Measurements from ENCODE around the gene TMEM120A.

TMEM120A gene

DNA sequence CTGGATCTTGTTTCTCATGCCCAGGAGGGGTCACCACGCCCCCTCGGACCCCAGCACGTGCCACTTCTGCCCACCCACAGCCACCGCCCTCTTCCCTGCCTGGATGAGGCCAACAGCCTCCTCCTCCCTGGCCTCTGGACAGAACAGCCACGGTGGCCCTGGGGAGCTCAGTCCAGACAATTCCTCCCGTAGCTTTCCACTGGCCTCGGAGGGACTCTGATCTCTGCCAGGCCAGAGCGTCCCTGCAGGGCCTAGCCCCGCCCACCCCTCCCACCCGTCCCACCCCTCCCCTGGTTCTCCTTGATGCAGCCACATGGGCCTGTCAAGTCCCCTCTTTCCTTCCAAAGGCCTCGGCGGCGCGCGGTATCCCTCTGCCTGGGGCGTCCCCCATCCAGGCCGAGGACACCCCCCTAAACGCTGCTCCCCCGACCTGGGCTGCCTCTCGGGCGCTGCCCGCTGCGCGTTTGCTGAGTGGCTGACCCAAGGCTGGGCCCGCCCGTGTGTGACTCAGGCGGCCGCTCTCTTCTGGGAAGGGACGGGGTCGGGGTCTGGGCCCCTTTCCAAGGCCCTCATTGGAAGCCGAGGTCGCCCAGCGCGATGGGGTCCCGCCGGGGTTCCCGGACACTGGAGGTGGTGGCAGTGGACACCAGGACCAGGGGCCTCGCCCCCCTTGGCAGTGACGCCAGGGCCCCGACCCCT lies 557 bp downstream of the TMEM120A start:
- no peak for DNase-seq

DNA sequence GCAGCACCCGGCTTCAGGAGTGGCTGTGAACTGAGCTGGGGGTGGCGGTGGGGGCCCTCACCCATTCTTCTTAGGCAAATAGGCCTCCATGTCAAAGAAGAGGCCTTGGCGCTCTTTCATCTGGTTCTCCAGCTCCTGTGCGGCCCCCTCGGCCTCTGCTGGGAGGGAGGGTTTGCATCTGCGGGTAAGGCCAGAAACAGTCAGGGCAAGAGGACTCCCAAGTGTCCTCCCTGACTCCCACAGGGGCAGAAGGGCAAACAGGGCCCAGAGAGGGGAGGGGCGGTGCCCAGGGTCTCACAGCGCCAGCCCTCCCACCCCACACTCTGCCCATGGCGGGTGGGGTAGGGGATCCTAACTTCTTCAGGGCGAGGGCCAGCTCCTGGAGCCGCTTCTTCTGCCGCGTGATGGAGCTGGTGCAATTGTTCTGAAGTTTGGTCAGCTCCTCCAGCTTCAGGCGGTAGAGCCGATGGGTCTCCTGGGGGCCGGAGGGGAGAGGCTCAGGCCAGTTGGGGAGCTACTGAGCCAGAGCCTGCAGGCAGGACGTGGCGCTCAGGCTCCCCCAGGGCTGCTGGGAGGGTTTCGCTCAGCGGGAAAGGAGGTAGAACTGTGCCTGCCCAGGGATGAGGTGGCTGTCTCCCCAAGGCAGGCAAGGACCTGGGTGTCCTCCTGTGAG lies 2.2 kb downstream of the TMEM120A start:
- DNase-seq: no peak

DNA sequence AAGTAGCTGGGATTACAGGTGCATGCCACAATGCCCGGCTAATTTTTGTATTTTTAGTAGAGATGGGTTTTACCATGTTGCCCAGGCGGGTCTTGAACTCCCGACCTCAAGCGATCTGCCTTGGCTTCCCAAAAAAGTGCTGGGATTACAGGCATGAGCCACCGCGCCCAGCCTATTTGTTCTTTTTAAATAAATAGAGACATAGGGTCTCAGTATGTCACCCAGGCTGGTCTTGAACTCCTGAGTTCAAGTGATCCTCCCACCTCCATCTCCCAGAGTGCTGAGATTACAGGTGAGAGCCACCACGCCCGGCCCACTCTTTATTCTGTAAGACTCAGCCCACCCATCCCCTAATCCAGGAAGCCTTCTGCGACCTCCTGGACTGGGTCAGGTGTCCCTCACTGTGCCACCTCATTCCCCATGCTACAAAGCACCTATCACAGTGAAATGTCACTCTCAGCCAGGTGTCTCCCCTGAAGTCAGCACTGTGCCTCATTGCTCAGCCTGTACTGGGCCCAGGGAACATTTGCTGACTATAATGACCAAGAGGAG lies 2.8 kb downstream of the TMEM120A start:
- DNase-seq: no peak

DNA sequence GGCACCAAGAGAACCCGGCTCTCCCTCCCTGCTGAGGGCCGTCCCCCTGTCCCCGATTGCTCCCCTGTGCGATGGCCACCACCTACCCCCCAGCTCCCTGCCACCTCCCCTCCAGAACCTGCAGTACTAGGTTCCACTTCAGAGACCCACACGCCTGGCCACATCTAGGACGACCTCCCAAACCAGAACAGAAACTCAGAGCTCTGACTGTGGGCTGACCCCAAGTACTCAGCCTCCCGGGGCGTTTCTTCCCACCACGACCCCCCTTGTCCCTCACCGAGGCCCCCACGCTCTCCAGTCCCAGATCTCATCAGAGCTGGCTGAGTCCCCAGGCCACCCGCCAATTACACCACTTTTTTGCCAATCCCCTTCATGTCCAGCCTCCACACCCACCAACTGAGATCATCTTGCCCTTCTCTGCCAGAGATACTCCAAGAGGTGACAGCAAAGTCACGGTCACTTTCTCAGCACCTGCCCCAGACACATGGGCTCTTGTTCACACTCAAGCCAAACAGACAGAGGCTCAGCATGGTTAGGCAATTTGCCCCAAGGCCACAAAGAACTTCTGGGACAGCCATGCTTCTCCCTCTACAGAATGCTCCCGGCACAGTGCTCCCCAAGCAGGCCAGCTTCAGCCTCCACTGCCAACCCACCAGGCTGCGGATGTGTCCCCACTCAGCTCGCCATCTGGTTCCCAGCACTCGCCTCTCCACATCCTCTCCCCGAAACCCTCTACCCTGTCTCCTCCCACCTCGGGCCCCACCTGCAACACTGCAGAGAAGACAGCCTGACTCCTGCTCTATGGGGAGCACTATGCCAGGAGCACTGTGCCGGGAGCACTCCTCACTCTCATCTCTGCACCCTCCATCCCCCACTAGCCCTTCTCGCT lies 4.7 kb downstream of the TMEM120A start:
- no peak for DNase-seq

DNA sequence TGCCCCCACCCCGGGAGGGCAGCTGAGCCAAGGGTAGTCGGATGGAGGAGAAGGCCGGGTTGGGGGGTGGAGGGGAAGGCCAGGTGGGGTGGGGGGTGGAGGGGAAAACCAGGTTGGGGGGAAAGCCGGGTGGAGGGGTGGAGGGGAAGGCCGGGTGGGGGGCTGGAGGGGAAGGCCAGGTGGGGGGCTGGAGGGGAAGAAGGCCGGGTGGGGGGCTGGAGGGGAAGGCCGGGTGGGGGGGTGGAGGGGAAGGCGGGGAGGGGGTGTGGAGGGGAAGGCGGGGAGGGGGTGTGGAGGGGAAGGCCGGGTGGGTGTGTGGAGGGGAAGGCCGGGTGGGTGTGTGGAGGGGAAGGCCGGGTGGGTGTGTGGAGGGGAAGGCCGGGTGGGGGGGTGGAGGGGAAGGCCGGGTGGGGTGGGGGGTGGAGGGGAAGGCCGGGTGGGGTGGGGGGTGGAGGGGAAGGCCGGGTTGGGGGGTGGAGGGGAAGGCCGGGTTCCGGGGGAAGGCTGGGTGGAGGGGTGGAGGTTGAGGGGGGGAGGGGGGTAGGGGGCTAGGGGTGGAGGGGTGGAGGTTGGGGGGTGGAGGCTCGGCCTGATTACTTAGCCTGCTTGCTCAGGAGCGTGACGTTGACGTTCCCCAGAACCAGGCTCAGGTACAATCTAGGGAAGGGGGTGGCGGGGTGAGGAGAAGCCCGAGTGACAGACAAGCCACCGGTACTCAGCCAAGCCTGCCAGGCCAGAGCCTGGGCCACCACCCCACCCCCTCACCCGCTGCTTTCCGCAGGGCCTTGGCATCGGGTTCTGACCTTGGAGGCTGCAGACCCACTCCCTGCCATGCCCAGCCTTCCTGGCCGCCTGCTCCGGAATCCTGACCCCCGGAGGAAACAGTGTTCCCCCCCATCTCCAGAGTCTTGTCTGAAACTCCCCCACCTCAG lies 5.6 kb downstream of the TMEM120A start:
- DNase-seq: no peak

DNA sequence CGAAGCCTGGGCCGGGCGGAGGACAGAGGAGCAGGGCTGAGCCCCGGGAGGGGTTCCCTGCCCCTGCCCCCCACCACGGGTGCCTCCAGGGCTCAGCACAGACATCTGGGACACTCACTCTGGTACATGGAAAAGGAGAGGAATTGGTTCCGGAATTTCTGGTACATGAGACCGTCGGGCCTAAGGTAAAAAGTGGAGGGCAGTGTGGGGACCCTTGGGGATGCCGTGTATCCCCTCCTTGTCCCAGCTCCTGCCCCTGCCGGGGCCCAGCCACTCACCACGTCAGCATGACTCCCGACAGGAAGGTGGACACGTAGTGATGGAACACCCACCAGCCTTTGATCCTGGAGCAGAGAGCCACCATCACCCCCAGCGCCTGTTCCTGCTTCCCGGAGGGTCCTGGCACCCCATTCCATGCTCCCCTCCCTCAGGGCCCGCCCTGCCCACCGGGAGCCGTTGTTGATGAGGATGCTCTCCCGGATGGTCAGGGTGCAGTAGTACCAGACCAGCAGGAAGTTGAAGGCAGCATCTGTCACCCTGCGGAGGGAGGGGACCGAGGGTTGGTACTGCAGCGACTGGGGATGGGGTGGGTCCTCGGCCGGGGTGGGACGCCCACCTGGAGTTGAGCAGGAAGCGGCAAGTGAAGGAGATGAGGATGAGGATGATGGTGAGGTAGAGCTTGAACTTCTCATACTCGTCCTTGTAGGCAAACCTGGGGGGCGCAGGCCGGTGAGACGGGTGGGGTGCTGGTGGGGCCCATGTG lies 6.4 kb downstream of the TMEM120A start:
- no peak for DNase-seq

DNA sequence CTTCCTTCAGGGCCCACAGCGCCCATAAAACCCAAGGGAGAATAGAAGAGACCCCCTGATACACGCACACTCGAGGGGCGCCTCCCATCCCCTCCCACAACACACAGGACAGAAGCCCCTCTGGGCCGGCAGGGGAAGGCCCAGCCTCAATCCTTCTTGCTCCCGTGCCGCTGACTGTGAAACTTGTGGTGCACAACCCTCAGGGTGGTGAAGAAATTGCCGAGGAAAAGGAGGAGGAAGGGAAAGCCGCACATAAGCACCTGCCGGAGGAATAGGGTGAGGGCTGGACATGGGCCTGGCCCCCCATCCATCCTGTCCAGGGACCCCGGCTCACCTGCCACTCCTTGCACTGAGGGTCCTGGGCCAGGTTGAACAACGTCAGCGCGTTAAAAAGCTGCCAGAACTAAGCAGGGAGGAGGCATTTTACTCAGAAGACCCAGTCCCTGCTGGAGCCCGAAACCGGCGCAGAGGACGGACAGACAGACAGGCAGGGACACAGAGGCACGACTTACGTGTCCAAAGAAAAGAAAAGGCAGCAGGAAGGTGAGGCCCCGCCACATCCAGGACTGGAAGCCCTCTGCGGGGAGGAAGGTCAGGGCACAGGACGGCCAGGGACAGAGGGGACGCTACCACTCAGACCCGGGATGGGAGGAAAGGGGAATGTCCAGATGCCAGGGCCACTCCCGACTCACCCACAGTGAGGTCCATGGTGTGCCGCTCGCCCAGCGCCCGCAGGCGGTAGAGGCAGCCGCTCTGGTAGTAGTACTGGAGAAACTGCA lies 7.2 kb downstream of the TMEM120A start:
- DNase-seq: no peak

DNA sequence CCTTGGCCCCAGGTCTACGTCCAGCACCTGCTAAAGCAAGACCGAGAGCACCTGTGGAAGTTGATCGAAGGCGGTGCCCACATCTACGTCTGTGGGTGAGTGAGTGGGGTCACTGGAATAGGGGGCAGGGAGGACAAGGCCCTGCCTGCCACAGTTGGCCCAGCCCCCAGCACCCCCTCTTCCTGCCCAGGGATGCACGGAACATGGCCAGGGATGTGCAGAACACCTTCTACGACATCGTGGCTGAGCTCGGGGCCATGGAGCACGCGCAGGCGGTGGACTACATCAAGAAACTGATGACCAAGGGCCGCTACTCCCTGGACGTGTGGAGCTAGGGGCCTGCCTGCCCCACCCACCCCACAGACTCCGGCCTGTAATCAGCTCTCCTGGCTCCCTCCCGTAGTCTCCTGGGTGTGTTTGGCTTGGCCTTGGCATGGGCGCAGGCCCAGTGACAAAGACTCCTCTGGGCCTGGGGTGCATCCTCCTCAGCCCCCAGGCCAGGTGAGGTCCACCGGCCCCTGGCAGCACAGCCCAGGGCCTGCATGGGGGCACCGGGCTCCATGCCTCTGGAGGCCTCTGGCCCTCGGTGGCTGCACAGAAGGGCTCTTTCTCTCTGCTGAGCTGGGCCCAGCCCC lies 8.1 kb downstream of the TMEM120A start:
- no peak for DNase-seq

DNA sequence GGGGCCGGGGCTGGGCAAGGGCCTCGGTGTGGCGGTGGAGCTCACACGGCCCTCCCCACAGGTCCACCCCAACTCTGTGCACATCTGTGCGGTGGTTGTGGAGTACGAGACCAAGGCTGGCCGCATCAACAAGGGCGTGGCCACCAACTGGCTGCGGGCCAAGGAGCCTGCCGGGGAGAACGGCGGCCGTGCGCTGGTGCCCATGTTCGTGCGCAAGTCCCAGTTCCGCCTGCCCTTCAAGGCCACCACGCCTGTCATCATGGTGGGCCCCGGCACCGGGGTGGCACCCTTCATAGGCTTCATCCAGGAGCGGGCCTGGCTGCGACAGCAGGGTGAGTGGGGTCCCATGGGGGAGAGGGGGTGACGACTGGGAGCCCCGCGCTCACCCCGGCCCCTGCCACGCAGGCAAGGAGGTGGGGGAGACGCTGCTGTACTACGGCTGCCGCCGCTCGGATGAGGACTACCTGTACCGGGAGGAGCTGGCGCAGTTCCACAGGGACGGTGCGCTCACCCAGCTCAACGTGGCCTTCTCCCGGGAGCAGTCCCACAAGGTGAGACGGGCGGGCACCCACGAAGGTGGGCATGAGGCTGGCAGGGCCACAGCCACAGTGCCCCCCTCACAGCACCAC lies 8.8 kb downstream of the TMEM120A start:
- DNase-seq: no peak

DNA sequence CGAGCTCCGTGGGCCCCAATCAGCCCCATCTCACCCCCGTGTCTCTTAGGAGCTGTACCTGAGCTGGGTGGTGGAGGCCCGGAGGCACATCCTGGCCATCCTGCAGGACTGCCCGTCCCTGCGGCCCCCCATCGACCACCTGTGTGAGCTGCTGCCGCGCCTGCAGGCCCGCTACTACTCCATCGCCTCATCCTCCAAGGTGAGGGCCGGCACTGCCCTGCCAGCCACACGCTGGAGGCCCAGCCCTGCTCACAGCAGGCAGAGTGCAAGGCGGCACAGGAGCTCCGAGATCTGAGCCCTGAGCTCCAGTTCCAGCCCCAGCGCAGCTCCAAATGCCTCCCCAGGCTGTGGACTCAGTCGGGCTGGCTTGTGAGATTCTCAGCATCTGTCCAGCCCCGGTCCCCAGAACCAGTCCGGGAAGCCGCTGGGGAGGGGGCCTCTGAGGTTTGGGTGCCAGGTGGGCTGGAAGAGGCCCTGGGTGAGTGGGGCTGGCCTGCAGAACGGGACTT lies 9.3 kb downstream of the TMEM120A start:
- no peak for DNase-seq

DNA sequence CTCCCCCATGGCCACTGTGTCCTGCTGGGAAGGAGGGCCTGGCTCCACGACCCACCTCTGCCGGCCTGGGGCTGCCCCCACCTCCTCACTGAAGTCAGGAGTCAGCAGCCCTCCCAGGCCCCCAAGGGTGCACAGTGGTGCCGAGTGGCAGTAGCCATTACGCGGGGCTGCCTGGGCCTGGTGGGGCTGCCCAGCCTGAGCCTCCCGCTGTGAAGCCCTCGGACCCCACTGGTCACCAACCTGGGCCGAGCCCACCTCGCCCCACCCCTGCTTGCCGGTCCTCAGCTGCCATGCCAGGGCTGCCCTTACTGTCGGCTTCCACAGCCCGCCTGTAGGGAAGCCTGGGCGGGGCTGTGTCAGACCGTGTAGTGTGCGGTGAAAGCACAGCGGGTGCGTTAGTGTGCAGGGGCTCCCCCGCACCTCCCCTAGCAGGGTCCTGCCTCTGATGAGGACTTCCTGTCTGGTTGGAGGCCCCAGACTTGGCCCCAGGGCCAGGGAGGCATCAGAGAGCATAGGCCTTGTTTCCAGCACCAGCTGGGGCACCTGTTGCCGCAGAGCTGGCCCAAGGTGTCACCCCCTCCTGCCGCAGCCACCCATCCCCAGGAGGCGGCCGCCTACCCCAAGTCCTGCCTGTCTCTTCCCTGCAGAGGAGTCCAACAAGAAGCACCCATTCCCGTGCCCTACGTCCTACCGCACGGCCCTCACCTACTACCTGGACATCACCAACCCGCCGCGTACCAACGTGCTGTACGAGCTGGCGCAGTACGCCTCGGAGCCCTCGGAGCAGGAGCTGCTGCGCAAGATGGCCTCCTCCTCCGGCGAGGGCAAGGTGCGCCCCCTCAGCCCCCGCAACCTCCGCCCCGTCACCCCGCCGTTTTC lies 10.0 kb downstream of the TMEM120A start:
- no peak for DNase-seq

DNA sequence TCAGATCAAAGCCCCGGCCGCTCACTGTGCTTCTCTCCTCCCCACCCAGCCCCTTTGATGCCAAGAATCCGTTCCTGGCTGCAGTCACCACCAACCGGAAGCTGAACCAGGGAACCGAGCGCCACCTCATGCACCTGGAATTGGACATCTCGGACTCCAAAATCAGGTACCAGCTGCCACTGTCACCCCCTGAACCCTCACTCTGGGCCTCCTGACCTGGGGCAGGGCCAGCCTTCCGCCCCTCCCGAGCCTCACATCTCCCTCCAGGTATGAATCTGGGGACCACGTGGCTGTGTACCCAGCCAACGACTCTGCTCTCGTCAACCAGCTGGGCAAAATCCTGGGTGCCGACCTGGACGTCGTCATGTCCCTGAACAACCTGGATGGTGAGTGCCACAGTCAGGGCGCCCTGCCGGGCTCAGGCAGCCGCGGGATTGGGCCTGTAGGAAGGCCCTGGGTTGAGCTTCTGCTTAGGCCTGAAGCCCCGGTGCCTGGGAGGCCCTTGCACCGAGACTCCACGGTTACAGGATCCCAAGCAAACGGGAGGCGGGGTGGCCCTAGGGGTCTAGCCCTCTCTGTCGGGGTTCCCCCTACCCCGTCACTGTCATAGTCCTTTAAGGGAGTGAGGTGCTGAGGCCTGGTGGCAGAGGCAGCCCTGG lies 10.8 kb downstream of the TMEM120A start:
- DNase-seq: no peak

DNA sequence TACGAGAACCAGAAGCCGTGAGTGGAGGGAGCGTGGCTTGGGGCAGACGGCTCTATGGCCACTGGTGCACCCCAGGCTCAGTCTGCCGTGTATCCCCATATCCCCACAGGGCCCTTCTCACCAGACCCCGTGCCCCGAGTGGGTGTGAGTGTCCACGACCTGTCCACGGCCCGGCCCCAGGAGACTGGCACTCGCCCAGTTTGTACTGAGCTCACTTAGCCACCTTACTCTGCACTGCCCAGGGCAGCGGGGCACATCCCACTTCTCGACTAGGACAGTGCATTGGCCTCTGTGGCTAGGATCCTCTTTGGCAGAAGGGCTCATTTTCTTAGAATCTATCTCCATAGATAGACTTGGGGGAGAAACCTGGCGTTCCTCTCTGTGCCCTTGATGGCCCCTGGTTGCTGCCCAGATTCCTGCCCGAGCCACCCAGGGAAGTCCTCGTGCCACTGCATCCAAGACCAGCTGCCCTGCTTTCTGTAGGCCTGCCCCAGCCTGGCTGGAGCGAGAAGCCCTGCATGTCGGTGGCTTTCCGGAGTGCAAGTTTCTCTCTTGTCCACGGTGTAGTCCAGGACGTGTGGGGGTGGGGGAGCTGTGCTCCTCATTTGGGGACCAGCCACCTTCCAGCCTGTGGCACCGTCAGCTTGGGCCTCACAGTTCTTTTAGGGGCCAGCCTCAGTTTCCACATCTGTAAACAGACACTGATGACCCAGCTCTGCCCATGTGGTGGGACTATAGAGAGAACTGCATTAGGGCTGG lies 11.9 kb downstream of the TMEM120A start:
- no peak for DNase-seq

DNA sequence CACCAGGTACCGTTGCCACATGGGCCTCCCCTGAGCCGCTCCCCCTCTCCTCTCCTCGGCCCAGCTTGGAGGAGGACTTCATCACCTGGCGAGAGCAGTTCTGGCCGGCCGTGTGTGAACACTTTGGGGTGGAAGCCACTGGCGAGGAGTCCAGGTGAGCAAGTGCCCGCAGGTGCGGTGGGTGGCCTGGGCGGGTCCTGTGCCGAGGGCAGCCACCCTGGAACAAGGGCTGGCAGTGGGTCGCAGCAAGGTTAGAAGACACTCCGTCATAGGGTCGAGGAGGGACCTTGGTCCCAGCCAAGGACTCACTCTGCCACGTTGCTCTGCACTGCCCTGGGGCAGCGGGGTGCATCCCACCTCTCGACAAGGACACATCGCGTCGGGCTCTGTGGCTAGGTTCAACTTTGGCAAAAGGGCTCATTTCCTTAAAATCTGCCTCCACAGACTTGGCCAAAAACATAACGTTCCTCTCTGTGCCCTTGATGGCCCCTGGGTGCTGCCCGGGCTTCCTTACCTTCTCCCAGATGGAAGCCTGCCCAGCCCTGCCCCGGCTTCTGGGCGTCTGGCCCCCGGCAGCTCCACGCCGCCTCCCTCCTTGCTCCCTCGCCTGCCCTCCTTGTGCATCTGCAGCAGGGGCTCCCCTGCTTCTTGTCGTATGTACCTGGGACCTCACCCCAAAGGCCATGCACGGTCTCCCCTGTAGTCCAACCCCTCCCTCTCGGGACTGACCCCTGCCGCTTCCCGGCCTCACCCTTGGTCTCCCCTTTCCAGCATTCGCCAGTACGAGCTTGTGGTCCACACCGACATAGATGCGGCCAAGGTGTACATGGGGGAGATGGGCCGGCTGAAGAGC lies 12.7 kb downstream of the TMEM120A start:
- DNase-seq: no peak

DNA sequence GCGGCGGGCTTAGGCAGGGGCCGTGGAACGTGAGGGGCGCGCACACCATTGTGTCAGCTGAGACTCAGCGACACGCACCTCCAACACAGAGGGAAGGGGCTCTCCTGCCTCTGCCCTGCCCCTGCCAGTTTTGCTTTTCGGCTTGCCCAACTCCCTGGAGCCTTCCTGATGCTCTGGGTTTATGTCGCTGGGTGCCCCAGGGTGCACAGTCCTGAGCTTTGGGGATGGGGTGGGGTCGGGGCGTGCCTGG lies 13.3 kb downstream of the TMEM120A start:
- DNase-seq: no peak

DNA sequence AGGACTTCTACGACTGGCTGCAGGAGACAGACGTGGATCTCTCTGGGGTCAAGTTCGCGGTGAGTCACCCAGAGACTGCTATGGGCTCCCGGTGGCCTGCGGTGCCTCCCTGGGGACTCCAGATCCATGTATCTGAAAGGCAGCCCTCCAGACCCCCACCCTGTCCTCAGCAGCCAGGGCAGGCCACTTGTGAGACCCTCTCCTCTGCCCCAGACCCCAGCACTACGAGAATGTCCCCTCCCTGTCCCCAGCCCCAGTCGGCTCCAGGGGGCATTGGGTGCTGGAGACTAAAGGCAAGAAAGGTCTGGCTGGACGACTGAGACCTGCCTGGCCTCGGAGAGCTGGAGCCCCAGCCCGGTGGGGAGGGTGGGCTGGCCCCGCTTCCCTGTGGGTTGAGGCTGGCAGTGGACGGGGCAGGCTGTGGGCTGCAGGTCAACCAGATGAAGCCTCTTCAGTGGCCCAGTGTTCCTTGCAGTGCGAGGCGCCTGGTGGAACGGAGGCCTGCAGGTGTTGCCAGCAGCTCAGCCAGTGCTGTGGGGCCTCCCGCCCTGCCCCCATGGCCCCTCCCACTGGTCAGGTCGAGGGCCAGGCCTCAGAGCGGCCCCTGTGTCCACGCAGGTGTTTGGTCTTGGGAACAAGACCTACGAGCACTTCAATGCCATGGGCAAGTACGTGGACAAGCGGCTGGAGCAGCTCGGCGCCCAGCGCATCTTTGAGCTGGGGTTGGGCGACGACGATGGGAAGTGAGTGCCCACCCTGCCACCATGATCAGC lies 13.8 kb downstream of the TMEM120A start:
- no peak for DNase-seq
